ENCODE data around the gene ALOXE3. TPM values are rescaled to one million over a fixed set of nuclear protein-coding genes. Genes with fewer than 3 reads are reported as not detected.

The ALOXE3 gene
- total RNA-seq, 4 donors from 2014 or later, result not detected

- peak overlapping the region in 1 of 4 donors; percentile 5 for H3K27ac ChIP-seq
- peak overlapping the region; percentile 51 to 63 (median 56) for H3K4me3 ChIP-seq
- TF ChIP-seq POLR2A (IDR thresholded peaks at IDR 0.05) (no peak), CTCF (IDR thresholded peaks at IDR 0.05 in 4 of 5, conservative IDR thresholded peaks at IDR 0.05 in 1 of 5) (peak in 3 of 5 experiments; percentile 34 to 61 (median 43))
- ATAC-seq (no peak), DNase-seq (no peak)
- no peaks in the 10 kb centered on the region for H3K36me3 ChIP-seq
- H3K4me1 ChIP-seq, result peaks cover 64 to 72% of the 10 kb centered on the region in 2 donors
- H3K9me3 ChIP-seq, result no peaks in the 10 kb centered on the region
- peaks cover 33 to 49% (median 38%) of the 10 kb centered on the region in 3 donors for H3K27me3 ChIP-seq
- in situ Hi-C loops (cut with MboI; ENCODE audit: low sequenced_read_pairs in 4 of 4), result loop anchor here in 2 of 4 donors (10.0 kb wide), 2 partner anchors 53 to 63 kb away; partner anchors contain the start of gene TMEM107 (in 1 of the 2)
- intact Hi-C loops (cut with DNase I; ENCODE audit: low total_unique reads), result no loop called here
Measured at GRCh38 chr17:8121681-8122421, 3.5 kb upstream of the ALOXE3 start.

GRCh38 chr17:8121407-8121680, 3.0 kb upstream of the ALOXE3 start:
- DNase-seq, result no peak
- no peak for ATAC-seq
- Histone ChIP-seq H3K9me3 (no peaks in the 10 kb centered on the region), H3K27ac (no peak overlapping the region), H3K4me1 (peaks cover 62 to 70% of the 10 kb centered on the region in 2 donors), H3K4me3 (peak overlapping the region; percentile 51 to 63 (median 56)), H3K36me3 (no peaks in the 10 kb centered on the region), H3K27me3 (peaks cover 39 to 49% (median 41%) of the 10 kb centered on the region in 3 donors)
- intact Hi-C loops (cut with DNase I; ENCODE audit: low total_unique reads), result no loop called here
- TF ChIP-seq CTCF (IDR thresholded peaks at IDR 0.05 in 4 of 5, conservative IDR thresholded peaks at IDR 0.05 in 1 of 5), result no peak
- TF ChIP-seq POLR2A (IDR thresholded peaks at IDR 0.05), result no peak
- in situ Hi-C loops (cut with MboI; ENCODE audit: low sequenced_read_pairs in 4 of 4), result loop anchor here in 2 of 4 donors (10.0 kb wide), 2 partner anchors 53 to 63 kb away; partner anchors contain the start of gene TMEM107 (in 1 of the 2)

- Histone ChIP-seq H3K9me3 (no peaks in the 10 kb centered on the region), H3K36me3 (no peaks in the 10 kb centered on the region), H3K27ac (peak overlapping the region in 3 of 4 donors; percentile 83 to 87 (median 85)), H3K4me1 (peaks cover 57 to 65% of the 10 kb centered on the region in 2 donors), H3K4me3 (peak overlapping the region; percentile 51 to 63 (median 56)), H3K27me3 (peaks cover 44 to 52% (median 47%) of the 10 kb centered on the region in 3 donors)
- TF ChIP-seq CTCF (IDR thresholded peaks at IDR 0.05 in 4 of 5, conservative IDR thresholded peaks at IDR 0.05 in 1 of 5) (peak in 3 of 5 experiments; percentile 34 to 35 (median 34)), POLR2A (IDR thresholded peaks at IDR 0.05) (no peak)
- DNase-seq, result no peak
- no peak for ATAC-seq
- intact Hi-C loops (cut with DNase I; ENCODE audit: low total_unique reads), result loop anchor here (1.0 kb wide), 1 partner anchor 102 kb away; no protein-coding TSS in a partner anchor
- in situ Hi-C loops (cut with MboI; ENCODE audit: low sequenced_read_pairs in 4 of 4), result loop anchor here in 2 of 4 donors (10.0 kb wide), 2 partner anchors 54 to 64 kb away; partner anchors contain the start of gene TMEM107 (in 1 of the 2)
Measured at GRCh38 chr17:8120520-8121406, 2.4 kb upstream of the ALOXE3 start.

- in situ Hi-C loops (cut with MboI; ENCODE audit: low sequenced_read_pairs in 4 of 4), result loop anchor here in 2 of 4 donors (10.0 kb wide), 2 partner anchors 55 to 65 kb away; partner anchors contain the start of gene TMEM107 (in 1 of the 2)
- ATAC-seq (peak; percentile 79 to 83), DNase-seq (peak; percentile 70 to 76)
- H3K36me3 ChIP-seq, result no peaks in the 10 kb centered on the region
- intact Hi-C loops (cut with DNase I; ENCODE audit: low total_unique reads), result loop anchor here (1.0 to 5.0 kb wide), 7 partner anchors 38 to 283 kb away; partner anchors contain the start of genes PFAS and SLC25A35
- H3K27me3 ChIP-seq, result peaks cover 42 to 48% (median 47%) of the 10 kb centered on the region in 3 donors
- H3K27ac ChIP-seq, result peak overlapping the region; percentile 76 to 87 (median 84)
- peaks cover 49 to 58% of the 10 kb centered on the region in 2 donors for H3K4me1 ChIP-seq
- peak overlapping the region; percentile 51 to 63 (median 56) for H3K4me3 ChIP-seq
- H3K9me3 ChIP-seq, result no peaks in the 10 kb centered on the region
- TF ChIP-seq POLR2A (IDR thresholded peaks at IDR 0.05) (peak in 1 of 2 donors; percentile 14), CTCF (IDR thresholded peaks at IDR 0.05 in 4 of 5, conservative IDR thresholded peaks at IDR 0.05 in 1 of 5) (no peak)
Measured at GRCh38 chr17:8119581-8120519, 1.5 kb upstream of the ALOXE3 start.
